ENCODE results near the gene ANO4. TPM values are rescaled to one million over a fixed set of nuclear protein-coding genes. Genes with fewer than 3 reads are reported as not detected.
"Not testable (repeated sequence)": the region's sequence is repeated elsewhere in the genome, so short reads cannot be mapped to it uniquely, and the experiment has no call there.

Gene ANO4
- polyA plus RNA-seq, 1 donor = 3.4 TPM

- no peak for DNase-seq
- Histone ChIP-seq H3K27ac (ENCODE audit: low read length) (no peak overlapping the region), H3K27me3 (ENCODE audit: control insufficient read depth, insufficient read depth, low read length) (no peaks in the 10 kb centered on the region), H3K4me1 (ENCODE audit: control insufficient read depth, insufficient read depth, low read length) (no peaks in the 10 kb centered on the region), H3K4me3 (ENCODE audit: low read length) (no peak overlapping the region), H3K9me3 (ENCODE audit: control insufficient read depth, low read depth, low read length) (no peaks in the 10 kb centered on the region), H3K36me3 (ENCODE audit: control insufficient read depth, insufficient read depth, low read length) (no peaks in the 10 kb centered on the region)
- no CpG with 5 or more reads among the region's 1 CpG for WGBS (ENCODE audit: insufficient coverage, low lambda C conversion rate)
Observed at GRCh38 chr12:100901266-100901665, 106.7 kb downstream of the ANO4 start.

DNA sequence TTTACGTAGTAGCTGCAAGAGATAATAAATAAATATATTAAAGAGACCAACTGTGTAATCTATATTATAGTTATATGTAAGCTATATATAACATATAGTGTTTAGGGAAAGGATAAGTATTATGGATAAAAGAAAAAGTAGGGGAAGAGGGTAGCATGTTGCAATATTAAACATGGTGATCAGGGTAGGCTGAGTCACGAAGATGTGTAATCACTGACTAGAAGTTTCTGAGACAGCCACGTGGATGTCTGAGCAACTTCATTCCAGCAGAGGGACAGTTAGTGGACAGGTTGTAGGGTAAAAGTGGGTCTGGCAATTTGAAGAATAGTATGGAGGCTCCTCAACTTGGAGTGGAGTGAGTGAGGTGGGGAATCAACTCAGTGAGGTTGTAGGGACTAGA lies 109.7 kb downstream of the ANO4 start:
- Histone ChIP-seq H3K4me1 (ENCODE audit: control insufficient read depth, insufficient read depth, low read length) (no peaks in the 10 kb centered on the region), H3K36me3 (ENCODE audit: control insufficient read depth, insufficient read depth, low read length) (no peaks in the 10 kb centered on the region), H3K4me3 (ENCODE audit: low read length) (no peak overlapping the region), H3K9me3 (ENCODE audit: control insufficient read depth, low read depth, low read length) (no peaks in the 10 kb centered on the region), H3K27me3 (ENCODE audit: control insufficient read depth, insufficient read depth, low read length) (no peaks in the 10 kb centered on the region), H3K27ac (ENCODE audit: low read length) (no peak overlapping the region)
- WGBS (ENCODE audit: insufficient coverage, low lambda C conversion rate) = 63% methylated on average over 2 of the region's 3 CpGs
- no peak for DNase-seq

DNA sequence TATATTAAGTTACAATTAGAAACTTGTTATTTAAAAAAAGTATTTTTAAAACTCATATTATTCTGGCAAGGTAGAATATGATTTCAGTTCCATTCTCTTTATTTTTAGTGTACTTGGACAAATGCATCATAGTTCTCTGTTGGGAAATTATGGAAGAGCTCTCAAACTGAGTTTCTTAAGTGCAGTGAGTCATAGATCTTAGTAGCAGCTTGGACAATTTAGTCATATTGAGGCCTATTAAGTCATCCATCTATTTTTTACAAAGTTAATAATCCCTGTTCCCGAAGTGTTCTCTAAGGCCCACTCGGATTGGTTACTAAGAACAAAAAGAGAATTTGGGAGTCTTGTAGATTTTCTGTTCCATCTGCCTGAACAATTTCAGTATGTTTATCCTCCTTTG lies 113.9 kb downstream of the ANO4 start:
- no peak overlapping the region for H3K4me3 ChIP-seq (ENCODE audit: low read length)
- no peak for DNase-seq
- H3K36me3 ChIP-seq (ENCODE audit: control insufficient read depth, insufficient read depth, low read length) = no peaks in the 10 kb centered on the region
- no peaks in the 10 kb centered on the region for H3K9me3 ChIP-seq (ENCODE audit: control insufficient read depth, low read depth, low read length)
- no peaks in the 10 kb centered on the region for H3K27me3 ChIP-seq (ENCODE audit: control insufficient read depth, insufficient read depth, low read length)
- H3K4me1 ChIP-seq (ENCODE audit: control insufficient read depth, insufficient read depth, low read length) = no peaks in the 10 kb centered on the region
- WGBS (ENCODE audit: insufficient coverage, low lambda C conversion rate) = 83% methylated on average over 1 of the region's 2 CpGs
- no peak overlapping the region for H3K27ac ChIP-seq (ENCODE audit: low read length)

- Histone ChIP-seq H3K27ac (ENCODE audit: low read length) (no peak overlapping the region), H3K27me3 (ENCODE audit: control insufficient read depth, insufficient read depth, low read length) (no peaks in the 10 kb centered on the region), H3K4me3 (ENCODE audit: low read length) (no peak overlapping the region), H3K9me3 (ENCODE audit: control insufficient read depth, low read depth, low read length) (no peaks in the 10 kb centered on the region), H3K4me1 (ENCODE audit: control insufficient read depth, insufficient read depth, low read length) (no peaks in the 10 kb centered on the region), H3K36me3 (ENCODE audit: control insufficient read depth, insufficient read depth, low read length) (no peaks in the 10 kb centered on the region)
- DNase-seq = no peak
- WGBS (ENCODE audit: insufficient coverage, low lambda C conversion rate) = 70% methylated on average over 2 of the region's 4 CpGs
Observed at GRCh38 chr12:100913872-100914592, 119.5 kb downstream of the ANO4 start.

GRCh38 chr12:100919116-100919515 lies 124.5 kb downstream of the ANO4 start:
- no peak for DNase-seq
- WGBS (ENCODE audit: insufficient coverage, low lambda C conversion rate) = no CpG with 5 or more reads among the region's 2 CpGs
- Histone ChIP-seq H3K27me3 (ENCODE audit: control insufficient read depth, insufficient read depth, low read length) (no peaks in the 10 kb centered on the region), H3K36me3 (ENCODE audit: control insufficient read depth, insufficient read depth, low read length) (no peaks in the 10 kb centered on the region), H3K4me1 (ENCODE audit: control insufficient read depth, insufficient read depth, low read length) (no peaks in the 10 kb centered on the region), H3K4me3 (ENCODE audit: low read length) (no peak overlapping the region), H3K27ac (ENCODE audit: low read length) (no peak overlapping the region), H3K9me3 (ENCODE audit: control insufficient read depth, low read depth, low read length) (no peaks in the 10 kb centered on the region)

DNA sequence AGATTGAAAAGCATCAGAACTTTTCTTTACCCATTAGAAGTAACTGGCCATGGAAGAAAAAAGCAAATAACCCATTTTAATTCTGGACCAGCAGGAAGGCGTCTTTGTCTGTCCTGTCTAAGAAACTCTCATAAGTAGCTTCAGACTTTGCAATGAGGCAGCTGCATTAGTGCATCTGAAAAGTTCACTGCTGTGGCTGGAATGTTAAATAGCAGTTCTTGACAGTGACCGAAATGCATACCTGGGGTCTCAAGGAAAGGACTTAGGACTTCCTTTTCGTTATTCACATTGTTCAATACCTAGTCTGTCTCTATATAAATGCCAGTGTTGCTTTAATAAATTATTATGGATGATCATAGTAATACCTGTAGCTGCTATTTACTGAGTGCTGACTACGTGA lies 125.9 kb downstream of the ANO4 start:
- DNase-seq = no peak
- H3K9me3 ChIP-seq (ENCODE audit: control insufficient read depth, low read depth, low read length) = no peaks in the 10 kb centered on the region

DNA sequence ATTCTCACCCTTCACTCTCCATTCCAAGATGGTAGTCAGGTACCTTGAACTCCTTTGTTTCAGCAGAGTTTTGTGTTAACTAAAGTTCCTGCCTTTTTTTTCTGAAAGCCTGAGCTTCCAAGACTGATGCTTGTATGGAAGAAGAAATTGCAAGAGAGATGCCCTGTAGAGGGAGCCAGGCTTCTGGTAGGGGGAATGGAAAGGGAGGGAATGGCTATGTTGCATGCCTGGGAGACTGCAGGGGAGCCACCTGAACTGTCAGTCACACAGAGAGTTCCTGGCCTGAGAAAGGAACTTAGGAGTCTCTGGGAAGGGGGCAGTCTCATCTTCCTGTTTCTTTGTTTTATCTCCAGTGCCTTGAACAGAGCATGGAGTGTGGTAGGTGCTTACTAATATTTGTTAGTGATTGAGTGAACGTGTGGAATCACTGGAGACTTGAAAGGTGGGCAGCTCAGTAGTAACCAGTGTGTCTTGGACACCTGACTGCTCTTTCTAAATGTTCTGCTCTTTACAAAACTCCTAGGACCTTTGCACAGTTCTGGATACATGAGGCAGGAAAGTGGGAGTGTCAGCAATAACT lies 132.2 kb downstream of the ANO4 start:
- no CpG with 5 or more reads among the region's 1 CpG for WGBS (ENCODE audit: insufficient coverage, low lambda C conversion rate)
- no peaks in the 10 kb centered on the region for H3K4me1 ChIP-seq (ENCODE audit: control insufficient read depth, insufficient read depth, low read length)
- peaks cover 2% of the 10 kb centered on the region for H3K27me3 ChIP-seq (ENCODE audit: control insufficient read depth, insufficient read depth, low read length)
- no peak overlapping the region for H3K4me3 ChIP-seq (ENCODE audit: low read length)
- H3K36me3 ChIP-seq (ENCODE audit: control insufficient read depth, insufficient read depth, low read length) = no peaks in the 10 kb centered on the region
- no peak overlapping the region for H3K27ac ChIP-seq (ENCODE audit: low read length)
- DNase-seq = peak; percentile 31 to 37
- H3K9me3 ChIP-seq (ENCODE audit: control insufficient read depth, low read depth, low read length) = no peaks in the 10 kb centered on the region

More for the DNA sequence above, 125.9 kb downstream of the ANO4 start:
- H3K36me3 ChIP-seq (ENCODE audit: control insufficient read depth, insufficient read depth, low read length) = no peaks in the 10 kb centered on the region
- no peaks in the 10 kb centered on the region for H3K4me1 ChIP-seq (ENCODE audit: control insufficient read depth, insufficient read depth, low read length)
- H3K27ac ChIP-seq (ENCODE audit: low read length) = no peak overlapping the region
- no peak overlapping the region for H3K4me3 ChIP-seq (ENCODE audit: low read length)
- H3K27me3 ChIP-seq (ENCODE audit: control insufficient read depth, insufficient read depth, low read length) = no peaks in the 10 kb centered on the region
- WGBS (ENCODE audit: insufficient coverage, low lambda C conversion rate) = 38% methylated on average over 1 of the region's 4 CpGs

DNA sequence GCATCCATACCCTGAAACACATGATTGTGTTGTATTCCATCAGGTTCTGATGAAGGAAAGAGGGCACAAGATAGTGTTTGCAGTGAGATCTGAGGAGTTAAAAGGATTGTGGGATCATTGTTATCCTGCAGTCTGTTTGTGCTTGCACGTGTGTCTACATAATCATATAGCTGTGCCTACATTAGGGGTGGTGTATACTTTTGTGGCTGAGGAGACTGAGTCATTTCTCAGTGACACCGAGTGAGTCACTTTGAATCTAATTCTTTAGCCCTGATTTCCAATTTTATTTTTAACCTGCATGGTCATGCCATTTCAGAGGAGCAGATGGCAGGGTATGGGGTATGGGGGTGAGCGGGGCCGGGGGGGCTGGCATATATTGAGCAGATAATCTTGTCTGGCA lies 133.2 kb downstream of the ANO4 start:
- H3K4me3 ChIP-seq (ENCODE audit: low read length) = no peak overlapping the region
- no CpG with 5 or more reads among the region's 4 CpGs for WGBS (ENCODE audit: insufficient coverage, low lambda C conversion rate)
- H3K27ac ChIP-seq (ENCODE audit: low read length) = no peak overlapping the region
- peaks cover 2% of the 10 kb centered on the region for H3K27me3 ChIP-seq (ENCODE audit: control insufficient read depth, insufficient read depth, low read length)
- no peak for DNase-seq
- H3K4me1 ChIP-seq (ENCODE audit: control insufficient read depth, insufficient read depth, low read length) = no peaks in the 10 kb centered on the region
- no peaks in the 10 kb centered on the region for H3K36me3 ChIP-seq (ENCODE audit: control insufficient read depth, insufficient read depth, low read length)
- no peaks in the 10 kb centered on the region for H3K9me3 ChIP-seq (ENCODE audit: control insufficient read depth, low read depth, low read length)

DNA sequence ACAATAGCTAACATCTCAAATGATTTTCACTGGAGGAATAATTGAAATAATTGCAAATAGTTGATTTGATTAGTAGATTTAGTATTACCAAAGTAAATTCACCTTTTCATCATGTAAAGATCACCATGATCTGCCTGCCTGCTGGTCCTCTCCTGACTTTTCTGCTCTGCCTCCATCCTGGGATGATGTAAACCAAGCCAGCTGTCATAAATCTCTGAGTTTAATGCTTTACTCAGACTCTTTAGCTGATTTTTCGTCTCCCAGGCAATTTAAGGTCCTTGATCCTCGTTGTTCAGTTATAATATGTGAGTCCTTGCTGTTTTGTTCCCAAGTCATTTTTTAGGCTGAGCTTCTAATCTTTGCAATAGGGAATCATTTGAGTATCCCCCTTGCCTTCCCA lies 138.0 kb downstream of the ANO4 start:
- Histone ChIP-seq H3K27me3 (ENCODE audit: control insufficient read depth, insufficient read depth, low read length) (peaks cover 2% of the 10 kb centered on the region), H3K4me1 (ENCODE audit: control insufficient read depth, insufficient read depth, low read length) (no peaks in the 10 kb centered on the region), H3K27ac (ENCODE audit: low read length) (no peak overlapping the region), H3K4me3 (ENCODE audit: low read length) (no peak overlapping the region), H3K9me3 (ENCODE audit: control insufficient read depth, low read depth, low read length) (no peaks in the 10 kb centered on the region), H3K36me3 (ENCODE audit: control insufficient read depth, insufficient read depth, low read length) (no peaks in the 10 kb centered on the region)
- DNase-seq = no peak
- 88% methylated on average over 2 of the region's 2 CpGs for WGBS (ENCODE audit: insufficient coverage, low lambda C conversion rate)

DNA sequence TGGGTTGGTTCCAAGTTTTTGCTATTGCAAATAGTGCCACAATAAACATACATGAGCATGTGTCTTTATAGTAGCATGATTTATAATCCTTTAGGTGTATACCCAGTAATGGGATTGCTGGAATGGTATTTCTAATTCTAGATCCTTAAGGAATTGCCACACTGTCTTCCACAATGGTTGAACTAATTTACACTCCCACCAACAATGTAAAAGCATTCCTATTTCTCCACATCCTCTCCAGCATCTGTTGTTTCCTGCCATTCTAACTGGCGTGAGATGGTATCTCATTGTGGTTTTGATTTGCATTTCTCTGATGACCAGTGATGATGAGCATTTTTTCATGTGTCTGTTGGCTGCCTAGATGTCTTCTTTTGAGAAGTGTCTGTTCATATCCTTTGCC lies 139.0 kb downstream of the ANO4 start:
- H3K36me3 ChIP-seq (ENCODE audit: control insufficient read depth, insufficient read depth, low read length); H3K27me3 ChIP-seq (ENCODE audit: control insufficient read depth, insufficient read depth, low read length); H3K4me1 ChIP-seq (ENCODE audit: control insufficient read depth, insufficient read depth, low read length); H3K27ac ChIP-seq (ENCODE audit: low read length); H3K4me3 ChIP-seq (ENCODE audit: low read length); DNase-seq; H3K9me3 ChIP-seq (ENCODE audit: control insufficient read depth, low read depth, low read length): not testable (repeated sequence)
- WGBS (ENCODE audit: insufficient coverage, low lambda C conversion rate) = no CpG with 5 or more reads among the region's 1 CpG

DNA sequence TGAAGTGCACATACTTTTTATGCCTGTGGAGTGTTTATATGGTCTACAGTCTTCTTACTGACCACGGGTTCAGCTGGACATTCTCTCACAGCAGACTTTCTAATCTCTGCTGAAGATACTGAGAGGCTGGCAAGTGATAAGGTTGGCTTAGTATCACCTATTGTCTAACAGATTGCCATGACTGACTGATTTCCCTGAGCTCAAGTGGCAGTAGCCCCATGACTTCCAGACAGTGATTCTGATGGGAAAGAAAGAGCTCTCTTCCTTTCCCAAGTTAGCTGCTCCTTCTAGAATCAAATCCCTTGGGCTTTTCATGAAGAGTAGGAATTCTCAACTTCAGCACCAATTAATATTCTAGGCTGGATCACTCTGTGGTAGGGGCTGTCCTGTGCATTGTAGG lies 141.4 kb downstream of the ANO4 start:
- DNase-seq = no peak
- H3K27ac ChIP-seq (ENCODE audit: low read length) = no peak overlapping the region
- no peak overlapping the region for H3K4me3 ChIP-seq (ENCODE audit: low read length)
- no peaks in the 10 kb centered on the region for H3K9me3 ChIP-seq (ENCODE audit: control insufficient read depth, low read depth, low read length)
- no peaks in the 10 kb centered on the region for H3K27me3 ChIP-seq (ENCODE audit: control insufficient read depth, insufficient read depth, low read length)
- H3K36me3 ChIP-seq (ENCODE audit: control insufficient read depth, insufficient read depth, low read length) = no peaks in the 10 kb centered on the region
- H3K4me1 ChIP-seq (ENCODE audit: control insufficient read depth, insufficient read depth, low read length) = no peaks in the 10 kb centered on the region
- WGBS (ENCODE audit: insufficient coverage, low lambda C conversion rate) = no CpG with 5 or more reads among the region's 1 CpG

Data from large intestine (tissue), 3 donors.